NOMO-1 treated with dmso at 0.1 percent for 144 hours (cell line): ENCODE results near the gene CRAMP1.

ENCODE experiments used
- DNase-seq: peaks from one replicate; lab custom pipeline; 2025; ENCODE audit not compliant: unreplicated experiment; lab: John Stamatoyannopoulos, UW

The CRAMP1 gene

GRCh38 chr16:1595511-1595910 lies 16.6 kb upstream of the CRAMP1 start:
- DNase-seq, result peak; percentile 42

DNA sequence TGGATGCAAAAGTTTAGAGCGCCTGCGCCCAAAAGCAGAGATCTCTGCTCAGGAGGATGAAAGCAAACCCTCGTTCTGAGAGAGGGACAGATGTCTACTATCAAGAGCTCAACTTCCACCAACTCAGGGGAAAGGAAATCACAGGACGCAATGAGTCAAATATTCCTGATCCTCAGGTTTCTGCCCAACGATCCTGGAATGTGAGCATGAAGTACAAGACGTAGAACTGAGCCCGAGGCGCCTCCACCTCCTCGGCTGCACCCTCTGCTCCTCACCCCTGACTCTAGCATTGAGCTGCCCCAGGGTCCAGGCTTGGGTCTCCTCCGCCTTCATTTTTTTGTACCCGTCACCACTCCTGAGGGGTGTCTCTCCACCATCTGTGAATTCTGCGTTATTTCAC lies 15.6 kb upstream of the CRAMP1 start:
- no peak for DNase-seq

GRCh38 chr16:1597154-1597553 lies 15.0 kb upstream of the CRAMP1 start:
- DNase-seq, result no peak

DNA sequence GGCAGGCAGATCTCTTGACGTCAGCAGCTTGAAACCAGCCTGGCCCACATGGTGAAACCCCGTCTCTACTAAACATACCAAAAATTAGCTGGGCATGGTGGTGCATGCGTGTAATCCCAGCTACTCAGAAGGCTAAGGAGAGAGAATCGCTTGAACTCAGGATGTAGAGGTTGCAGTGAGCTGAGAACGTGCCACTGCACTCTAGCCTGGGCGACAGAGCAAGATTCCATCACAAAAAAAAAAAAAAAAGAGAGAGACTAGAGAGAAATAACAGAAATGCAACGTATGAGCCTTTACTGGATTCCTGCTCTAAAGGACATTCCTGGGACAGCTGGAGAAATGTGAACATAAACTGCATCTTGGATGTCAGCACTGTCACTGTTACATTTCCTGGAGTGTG lies 11.1 kb upstream of the CRAMP1 start:
- DNase-seq, result no peak

DNA sequence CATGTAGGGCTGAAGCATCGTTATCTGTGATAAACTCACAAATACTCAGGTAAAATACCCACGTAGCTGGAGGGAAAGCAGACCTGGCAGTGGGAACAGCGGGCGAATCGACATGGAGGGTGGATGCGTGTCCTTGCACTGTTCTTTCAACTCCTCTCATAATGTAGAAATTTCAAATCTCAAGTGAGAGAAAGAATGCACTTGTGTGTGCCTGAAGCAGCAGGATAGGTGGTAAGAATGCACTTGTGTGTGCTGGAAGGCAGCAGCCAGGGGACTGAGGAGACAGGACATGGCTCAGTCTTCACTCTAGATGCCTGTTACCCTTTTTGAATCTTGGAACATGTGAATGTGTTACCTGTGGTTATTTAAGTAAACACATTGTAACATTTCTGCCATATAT lies 10.7 kb upstream of the CRAMP1 start:
- DNase-seq, result no peak

DNA sequence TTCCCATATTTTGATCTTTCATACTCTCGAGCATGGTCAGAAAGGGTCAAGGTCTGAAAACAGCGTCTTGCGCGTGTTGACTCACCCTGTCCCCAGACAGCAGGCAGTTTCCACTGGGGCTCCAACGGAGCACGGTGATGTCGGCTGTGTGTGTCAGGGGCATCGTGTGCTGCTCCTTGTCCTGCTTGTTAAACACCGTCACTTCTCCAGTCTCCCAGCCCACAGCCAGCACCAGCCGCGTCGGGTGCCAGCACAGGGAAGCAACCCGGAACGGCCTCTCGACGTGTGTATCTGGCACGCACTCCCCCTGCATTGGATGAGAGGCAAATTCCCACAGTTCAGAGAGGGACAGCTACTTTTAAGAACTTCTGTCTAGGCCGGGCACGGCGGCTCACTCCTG lies 9.9 kb upstream of the CRAMP1 start:
- DNase-seq, result no peak

GRCh38 chr16:1606774-1607173 lies 5.4 kb upstream of the CRAMP1 start:
- DNase-seq, result no peak

- no peak for DNase-seq
Measured at GRCh38 chr16:1607971-1608370, 4.2 kb upstream of the CRAMP1 start.

GRCh38 chr16:1610071-1610898 lies 1.9 kb upstream of the CRAMP1 start:
- peak; percentile 84 for DNase-seq

GRCh38 chr16:1610899-1611632 lies 1.1 kb upstream of the CRAMP1 start:
- no peak for DNase-seq

DNA sequence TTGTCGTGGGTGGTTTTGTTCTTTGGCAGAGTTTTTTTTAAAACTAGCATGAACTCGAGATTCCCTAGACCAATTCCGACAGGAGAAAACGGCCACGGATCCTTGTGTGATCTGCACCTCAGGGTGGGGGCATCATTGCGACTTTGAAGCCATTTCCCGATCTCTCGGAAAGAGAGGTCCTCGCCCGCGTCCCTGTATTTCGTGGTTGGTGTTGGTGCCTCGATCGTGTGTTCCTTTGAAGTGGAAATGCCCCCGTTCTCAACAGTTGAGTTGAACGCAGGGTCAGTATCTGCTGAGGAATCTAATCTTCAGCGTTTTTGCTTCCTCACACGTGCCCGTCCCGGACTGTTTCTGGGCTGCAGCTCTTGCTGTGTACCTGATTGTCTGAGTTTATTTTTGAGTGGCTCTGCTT lies 1.1 kb downstream of the CRAMP1 start:
- DNase-seq, result no peak

GRCh38 chr16:1613728-1614455 lies 1.7 kb downstream of the CRAMP1 start:
- no peak for DNase-seq

- no peak for DNase-seq
Measured at GRCh38 chr16:1614456-1615102, 2.4 kb downstream of the CRAMP1 start.

GRCh38 chr16:1615761-1616160 lies 3.6 kb downstream of the CRAMP1 start:
- DNase-seq, result no peak

- no peak for DNase-seq
Measured at GRCh38 chr16:1619976-1620375, 7.8 kb downstream of the CRAMP1 start.

DNA sequence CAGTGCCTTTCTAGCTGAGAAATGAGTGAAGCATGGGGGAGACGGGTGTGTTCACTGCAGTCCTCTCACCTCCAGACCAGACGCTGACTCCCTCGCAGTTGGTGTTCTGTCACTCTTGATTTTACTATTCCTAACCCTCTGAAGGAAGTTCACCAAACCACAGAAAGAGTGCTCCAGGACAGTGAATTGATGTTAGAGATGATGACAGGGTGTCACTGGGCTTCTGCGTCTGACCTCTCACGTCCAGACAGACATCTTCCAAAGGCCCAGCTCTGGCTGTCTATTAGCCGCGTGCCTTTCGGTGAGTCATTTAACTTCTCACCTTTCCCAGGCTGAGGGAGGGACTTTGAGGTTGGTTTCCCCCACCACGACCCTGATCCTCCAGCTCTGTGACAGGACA lies 8.2 kb downstream of the CRAMP1 start:
- no peak for DNase-seq

- DNase-seq, result no peak
Measured at GRCh38 chr16:1621851-1622250, 9.7 kb downstream of the CRAMP1 start.

DNA sequence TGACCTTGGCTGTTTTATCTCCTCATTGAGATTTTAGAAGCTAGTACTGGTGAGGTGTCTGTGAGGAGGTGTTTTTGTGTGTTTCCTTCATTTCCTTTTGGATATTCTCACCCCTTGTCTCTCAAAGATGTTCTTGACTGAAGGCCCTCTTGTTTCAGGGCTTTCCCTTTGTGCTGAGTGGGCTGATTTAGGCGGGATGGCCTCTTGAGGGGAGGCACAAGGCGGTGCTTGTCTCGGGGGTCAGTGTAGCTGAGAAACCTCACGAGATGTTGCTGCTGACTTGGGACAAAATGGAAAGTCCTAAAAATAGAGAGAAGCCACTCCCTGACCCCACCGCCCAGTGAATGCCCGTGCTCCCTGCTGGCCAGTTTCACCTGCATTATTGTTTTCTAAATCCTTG lies 14.2 kb downstream of the CRAMP1 start:
- DNase-seq, result no peak

DNA sequence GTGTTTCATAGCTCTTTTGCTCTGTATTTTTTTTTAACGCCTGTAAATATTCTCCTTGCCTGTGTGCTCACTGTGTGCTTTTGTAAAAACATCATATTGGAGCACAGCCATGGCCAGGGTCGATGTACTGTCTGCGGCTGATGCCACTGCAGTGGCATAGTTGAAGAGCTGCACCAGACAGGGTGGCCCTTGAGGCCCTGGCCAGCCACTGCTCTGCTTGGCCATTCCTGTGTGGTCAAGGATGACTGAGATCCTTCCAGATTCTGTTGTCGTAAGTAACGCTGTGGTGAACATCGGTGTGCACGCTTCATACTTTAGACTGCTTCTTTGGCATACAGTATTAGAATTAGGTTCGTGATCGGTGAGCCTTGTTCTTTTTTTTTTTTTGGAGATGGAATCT lies 14.6 kb downstream of the CRAMP1 start:
- no peak for DNase-seq

DNA sequence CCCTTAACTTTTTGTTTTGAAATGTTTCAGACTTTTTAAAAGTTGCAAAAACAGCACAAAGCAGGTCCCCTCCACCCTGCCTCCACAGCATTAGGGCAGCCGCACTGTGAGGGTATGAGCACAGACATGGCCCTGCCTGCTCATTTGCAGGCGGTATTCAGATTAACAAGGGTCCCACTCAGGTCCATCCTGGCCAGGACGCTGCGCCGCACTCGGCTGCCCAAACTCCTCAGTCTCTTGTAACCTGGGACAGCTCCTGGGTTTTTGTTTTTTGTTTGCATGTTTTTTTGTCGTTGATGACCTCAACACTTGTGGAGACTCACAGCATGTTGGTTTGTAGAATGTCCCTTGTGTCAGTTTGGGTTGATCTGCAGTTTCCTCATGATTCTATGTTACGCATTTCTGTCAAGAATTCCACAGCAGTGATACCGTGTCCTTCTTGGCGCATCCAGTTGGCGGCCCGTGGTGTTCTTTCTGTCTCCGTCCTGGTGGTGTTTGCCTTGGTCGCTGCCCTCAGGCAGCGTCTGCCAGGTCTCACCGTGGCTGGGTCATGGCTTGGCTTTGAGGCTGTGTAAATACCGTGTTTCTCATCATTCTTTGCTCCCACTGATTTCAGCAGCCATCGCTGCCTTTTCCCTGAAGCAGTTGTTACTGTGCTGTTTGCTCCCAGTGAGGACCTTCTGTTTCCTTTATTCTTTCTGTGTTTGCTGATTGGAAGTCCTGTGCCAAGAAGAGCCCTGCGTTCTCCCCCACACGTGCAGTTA lies 18.5 kb downstream of the CRAMP1 start:
- no peak for DNase-seq

DNA sequence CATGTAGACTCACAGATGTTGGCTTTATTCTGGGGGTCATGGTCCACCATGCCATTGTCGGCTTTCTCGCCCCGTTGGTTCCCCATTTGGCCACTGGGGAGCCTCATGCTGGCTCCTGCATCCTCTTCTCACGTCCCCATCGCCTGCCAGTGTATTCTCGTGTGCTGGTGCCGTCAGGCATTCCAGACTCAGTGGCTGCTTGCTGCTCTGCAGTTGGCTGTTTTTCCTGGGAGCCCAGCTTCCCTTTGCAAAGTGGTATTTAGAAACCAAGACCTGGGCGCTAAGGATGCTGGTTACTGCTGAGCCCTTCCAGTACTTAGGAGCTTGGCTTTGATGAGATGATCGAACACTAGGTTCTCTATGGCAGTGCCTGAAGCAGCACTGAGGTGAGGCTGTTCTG lies 19.1 kb downstream of the CRAMP1 start:
- no peak for DNase-seq
